SJSA1 (cell line): ENCODE measurements around the gene MYH13. TPM values are rescaled to one million over a fixed set of nuclear protein-coding genes. Genes with fewer than 3 reads are reported as not detected.
"Not testable (repeated sequence)": the region's sequence is repeated elsewhere in the genome, so short reads cannot be mapped to it uniquely, and the experiment has no call there.

Experiments
- DNase-seq, 2 experiments: peaks; one replicate each; pipeline ENCODE4 v3.0.0-alpha.2; 2015 to 2020; ENCODE audit warnings: low spot score in 2 of 2, low read depth in 1 of 2
- H3K27ac ChIP-seq: fragments of 250-450 bp; sonication (Bioruptor Pico); 2 replicates; pipeline ENCODE4 v1.5.1; 2020; ENCODE audit warnings: mild to moderate bottlenecking, moderate library complexity
- H3K27me3 ChIP-seq: fragments of 250-450 bp; sonication (Bioruptor Pico); replicated peaks from 2 replicates; pipeline ENCODE4 v1.5.1; 2020; ENCODE audit warnings: mild to moderate bottlenecking, moderate library complexity
- H3K36me3 ChIP-seq: fragments of 250-450 bp; sonication (Bioruptor Pico); 2 replicates; pipeline ENCODE4 v1.5.1; 2020; ENCODE audit warnings: mild to moderate bottlenecking
- H3K4me1 ChIP-seq: fragments of 250-450 bp; sonication (Bioruptor Pico); replicated peaks from 2 replicates; pipeline ENCODE4 v1.6.1; 2021; ENCODE audit warnings: mild to moderate bottlenecking
- H3K4me3 ChIP-seq: fragments of 250-450 bp; sonication (Bioruptor Pico); 2 replicates; pipeline ENCODE4 v1.5.1; 2020; ENCODE audit warnings: mild to moderate bottlenecking
- H3K9me3 ChIP-seq: fragments of 250-450 bp; sonication (Bioruptor Pico); replicated peaks from 2 replicates; pipeline ENCODE4 v1.5.1; 2020; ENCODE audit warnings: mild to moderate bottlenecking
- total RNA-seq: library from RNA; depleted of rRNA; stranded (reverse); fragments of >200 nt; shearing (Covaris generic); gene quantifications from 2 replicates; pipeline ENCODE4 v1.2.3, GENCODE V29; 2014

The MYH13 gene
- total RNA-seq, 1 experiment from 2014 or later = not detected

DNA sequence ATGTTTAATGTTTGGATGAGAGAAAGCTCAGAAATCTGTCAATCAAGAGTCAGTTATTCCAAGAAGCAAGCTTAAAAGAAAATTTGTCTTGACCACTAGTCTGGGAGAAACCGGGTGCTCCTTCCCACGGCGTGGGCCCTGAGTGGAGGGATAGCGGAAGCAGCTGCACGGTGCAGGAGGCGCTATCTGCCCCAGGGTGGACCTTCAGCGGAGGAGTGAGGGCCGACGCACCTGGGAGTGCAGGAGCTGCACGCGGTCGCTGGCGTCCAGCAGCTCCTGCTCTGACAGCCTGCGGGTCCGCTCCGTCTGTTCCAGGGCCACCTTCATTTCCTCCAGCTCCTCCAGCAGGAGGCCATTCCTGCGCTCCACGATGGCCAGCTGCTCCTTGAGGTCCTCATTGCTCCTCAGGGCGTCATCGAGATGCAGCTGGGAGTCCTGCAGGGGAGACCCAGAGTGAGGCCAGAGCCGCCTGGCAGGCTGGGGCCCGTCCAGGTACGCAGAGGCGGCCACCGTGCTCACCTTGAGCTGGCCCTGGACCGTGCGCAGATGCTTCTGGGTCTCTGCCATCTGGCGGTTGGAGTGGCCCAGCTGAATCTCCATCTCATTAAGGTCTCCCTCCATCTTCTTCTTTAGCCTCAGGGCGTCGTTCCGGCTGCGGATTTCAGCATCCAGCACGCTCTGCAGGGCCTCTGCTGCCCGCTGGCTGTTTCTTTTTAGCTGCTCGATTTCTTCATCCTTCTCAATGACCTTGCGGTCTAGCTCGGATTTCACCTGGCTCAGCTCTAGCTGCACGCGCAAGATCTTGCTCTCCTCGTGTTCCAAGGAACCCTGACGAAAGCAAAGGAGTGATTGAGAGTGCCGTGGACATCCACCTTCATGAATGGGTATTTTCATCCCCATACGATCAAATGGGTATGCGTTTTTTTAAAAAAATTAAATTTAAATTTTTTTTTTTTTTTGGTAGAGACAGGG lies 63.5 kb downstream of the MYH13 start:
- Histone ChIP-seq H3K4me1 (no peaks in the 10 kb centered on the region), H3K27me3 (no peaks in the 10 kb centered on the region), H3K27ac (no peak overlapping the region), H3K9me3 (no peaks in the 10 kb centered on the region), H3K36me3 (no peaks in the 10 kb centered on the region), H3K4me3 (no peak overlapping the region)
- DNase-seq = no peak

DNA sequence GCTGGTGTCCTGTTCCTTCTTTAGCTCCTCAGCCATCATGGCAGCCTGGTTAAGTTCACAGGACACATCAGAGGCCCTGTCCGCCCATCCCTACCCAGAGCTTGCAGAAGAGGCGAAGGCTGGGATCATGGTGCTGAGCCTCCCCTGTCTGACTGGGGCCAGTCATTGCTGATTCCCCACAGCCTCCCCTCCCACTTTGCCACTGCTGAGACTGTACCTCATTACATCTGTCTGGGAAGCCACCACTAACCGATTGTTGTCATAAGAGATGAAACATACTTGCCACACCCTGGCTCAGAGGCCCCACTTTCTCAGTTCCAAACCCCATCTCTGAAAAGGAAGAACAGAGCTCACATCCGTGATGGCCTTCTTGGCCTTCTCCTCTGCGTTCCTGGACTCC lies 66.2 kb downstream of the MYH13 start:
- no peaks in the 10 kb centered on the region for H3K9me3 ChIP-seq
- H3K4me1 ChIP-seq = no peaks in the 10 kb centered on the region
- no peaks in the 10 kb centered on the region for H3K36me3 ChIP-seq
- no peaks in the 10 kb centered on the region for H3K27me3 ChIP-seq
- no peak overlapping the region for H3K4me3 ChIP-seq
- H3K27ac ChIP-seq = no peak overlapping the region
- DNase-seq = no peak

DNA sequence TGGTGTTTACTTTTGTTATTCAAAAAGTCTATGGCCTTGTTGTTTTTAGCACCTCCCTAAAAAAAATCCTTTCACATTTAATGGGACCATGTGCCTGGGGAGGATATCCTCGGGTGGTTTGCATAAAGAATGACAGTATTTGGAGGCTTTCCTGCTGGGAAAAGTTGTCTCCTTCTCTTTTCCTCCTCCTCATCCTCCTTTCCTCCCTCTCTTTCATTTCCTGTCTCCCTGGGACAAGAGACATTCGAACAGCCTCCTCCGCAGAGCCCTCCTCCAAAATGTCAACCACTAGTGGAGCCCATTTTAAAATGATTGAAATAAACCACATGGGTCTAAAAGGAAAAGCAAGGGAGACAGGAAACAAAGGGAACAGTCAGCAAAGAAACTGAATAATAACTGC lies 67.4 kb downstream of the MYH13 start:
- Histone ChIP-seq H3K27me3 (no peaks in the 10 kb centered on the region), H3K27ac (no peak overlapping the region), H3K9me3 (no peaks in the 10 kb centered on the region), H3K4me3 (no peak overlapping the region), H3K4me1 (no peaks in the 10 kb centered on the region), H3K36me3 (no peaks in the 10 kb centered on the region)
- no peak for DNase-seq

- H3K4me1 ChIP-seq = no peaks in the 10 kb centered on the region
- DNase-seq = no peak
- H3K27ac ChIP-seq = no peak overlapping the region
- H3K9me3 ChIP-seq = no peaks in the 10 kb centered on the region
- no peaks in the 10 kb centered on the region for H3K36me3 ChIP-seq
- H3K4me3 ChIP-seq = no peak overlapping the region
- no peaks in the 10 kb centered on the region for H3K27me3 ChIP-seq
These were observed 68.0 kb downstream of the MYH13 start for GRCh38 chr17:10304758-10305300.

DNA sequence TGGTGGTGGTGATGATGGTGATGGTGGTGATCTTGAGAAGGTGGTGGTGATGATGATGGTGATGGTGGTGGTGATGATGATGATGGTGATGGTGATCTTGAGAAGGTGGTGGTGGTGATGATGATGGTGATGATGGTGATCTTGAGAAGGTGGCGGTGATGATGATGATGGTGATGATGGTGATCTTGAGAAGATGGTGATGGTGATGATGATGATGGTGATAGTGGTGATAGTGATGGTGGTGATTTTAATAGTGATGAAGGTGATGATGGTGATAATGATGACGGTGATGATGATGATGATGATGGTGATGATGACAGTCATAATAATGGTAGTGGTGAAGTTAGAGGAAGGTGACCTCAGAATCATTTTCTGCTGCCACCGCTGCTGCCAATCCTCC lies 75.1 kb downstream of the MYH13 start:
- Histone ChIP-seq H3K4me3 (no peak overlapping the region), H3K36me3 (no peaks in the 10 kb centered on the region), H3K27me3 (no peaks in the 10 kb centered on the region), H3K4me1 (no peaks in the 10 kb centered on the region; the same call in 1 of the 2 replicates), H3K9me3 (no peaks in the 10 kb centered on the region), H3K27ac (no peak overlapping the region)
- no peak for DNase-seq

- peaks cover 10% of the 10 kb centered on the region for H3K4me1 ChIP-seq
- peak in 1 of 2 experiments; percentile 9 for DNase-seq
- H3K4me3 ChIP-seq = no peak overlapping the region
- H3K27ac ChIP-seq = no peak overlapping the region
- no peaks in the 10 kb centered on the region for H3K36me3 ChIP-seq
- H3K27me3 ChIP-seq = no peaks in the 10 kb centered on the region
- no peaks in the 10 kb centered on the region for H3K9me3 ChIP-seq
These were observed 77.0 kb downstream of the MYH13 start for GRCh38 chr17:10295728-10296343.

GRCh38 chr17:10294180-10294579 lies 78.6 kb downstream of the MYH13 start:
- H3K4me3 ChIP-seq = no peak overlapping the region
- DNase-seq = no peak
- H3K4me1 ChIP-seq = peaks cover 10% of the 10 kb centered on the region
- no peaks in the 10 kb centered on the region for H3K27me3 ChIP-seq
- no peaks in the 10 kb centered on the region for H3K36me3 ChIP-seq
- no peaks in the 10 kb centered on the region for H3K9me3 ChIP-seq
- H3K27ac ChIP-seq = no peak overlapping the region

- H3K27ac ChIP-seq = no peak overlapping the region
- no peaks in the 10 kb centered on the region for H3K9me3 ChIP-seq
- H3K27me3 ChIP-seq = no peaks in the 10 kb centered on the region
- H3K4me3 ChIP-seq = no peak overlapping the region
- no peaks in the 10 kb centered on the region for H3K36me3 ChIP-seq
- peak in 1 of 2 experiments; percentile 31 for DNase-seq
- peaks cover 10% of the 10 kb centered on the region for H3K4me1 ChIP-seq
These were observed 80.5 kb downstream of the MYH13 start for GRCh38 chr17:10292057-10292937.

DNA sequence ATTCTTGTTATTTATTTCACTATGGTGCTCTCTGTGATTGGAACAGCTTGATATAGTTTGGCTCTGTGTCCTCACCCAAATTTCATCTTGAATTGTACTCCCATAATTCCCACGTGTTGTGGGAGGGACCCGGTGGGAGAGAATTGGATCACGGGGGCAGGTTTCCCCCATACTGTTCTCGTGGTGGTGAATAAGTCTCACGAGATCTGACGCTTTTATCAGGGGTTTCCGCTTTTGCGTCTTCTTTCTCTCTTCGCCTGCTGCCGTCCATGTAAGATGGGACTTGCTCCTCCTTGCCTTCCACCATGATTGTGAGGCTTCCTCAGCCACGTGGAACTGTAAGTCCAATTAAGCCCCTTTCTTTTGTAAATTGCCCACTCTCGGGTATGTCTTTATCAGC lies 81.2 kb downstream of the MYH13 start:
- H3K27ac ChIP-seq, H3K9me3 ChIP-seq, DNase-seq, H3K4me3 ChIP-seq, H3K36me3 ChIP-seq, H3K27me3 ChIP-seq: not testable (repeated sequence)
- H3K4me1 ChIP-seq = peaks cover 10% of the 10 kb centered on the region

DNA sequence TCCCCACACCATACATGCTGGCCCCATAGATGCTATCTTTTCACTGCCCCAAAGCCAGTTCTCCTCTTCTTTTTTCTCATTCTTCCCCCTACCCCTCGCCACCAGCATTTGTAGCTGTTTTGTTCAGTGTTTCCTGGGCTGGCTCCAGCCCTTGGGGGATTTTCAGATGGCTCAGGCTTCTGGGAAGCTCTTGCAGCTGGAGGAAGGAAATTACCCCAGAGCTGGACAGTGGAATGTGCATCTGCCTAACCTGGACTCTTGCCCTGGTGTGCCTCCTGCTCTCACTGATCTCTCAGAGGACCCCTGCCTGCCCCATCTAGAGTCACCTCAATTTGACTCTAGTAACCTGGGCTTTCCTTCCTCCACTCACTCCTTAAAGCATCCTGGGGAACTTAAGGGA lies 82.8 kb downstream of the MYH13 start:
- H3K36me3 ChIP-seq = no peaks in the 10 kb centered on the region
- no peak overlapping the region for H3K4me3 ChIP-seq
- no peaks in the 10 kb centered on the region for H3K9me3 ChIP-seq
- peaks cover 10% of the 10 kb centered on the region for H3K4me1 ChIP-seq
- DNase-seq = no peak
- no peaks in the 10 kb centered on the region for H3K27me3 ChIP-seq
- H3K27ac ChIP-seq = no peak overlapping the region

DNA sequence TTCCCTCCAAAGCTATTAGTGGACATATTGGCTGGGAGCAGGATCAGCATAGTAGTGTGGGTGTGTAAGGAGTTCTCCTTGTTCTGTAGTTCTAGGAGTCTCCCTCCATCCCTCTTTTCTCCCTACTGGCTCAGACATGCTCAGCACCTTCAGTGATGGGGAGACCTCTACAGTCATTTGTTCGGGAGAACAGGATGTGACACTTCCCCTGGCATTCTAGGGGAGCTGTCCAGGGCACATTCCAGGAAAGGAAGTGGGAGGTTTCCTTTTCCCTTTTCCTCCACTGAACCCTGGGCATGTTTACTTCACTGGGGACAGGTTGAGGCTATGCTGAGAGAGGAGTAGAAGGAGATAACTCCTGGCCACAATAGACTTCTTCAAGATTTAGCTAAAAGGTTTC lies 86.5 kb downstream of the MYH13 start:
- Histone ChIP-seq H3K27me3 (no peaks in the 10 kb centered on the region), H3K36me3 (no peaks in the 10 kb centered on the region), H3K4me3 (no peak overlapping the region), H3K27ac (no peak overlapping the region), H3K9me3 (no peaks in the 10 kb centered on the region), H3K4me1 (no peaks in the 10 kb centered on the region)
- DNase-seq = no peak

DNA sequence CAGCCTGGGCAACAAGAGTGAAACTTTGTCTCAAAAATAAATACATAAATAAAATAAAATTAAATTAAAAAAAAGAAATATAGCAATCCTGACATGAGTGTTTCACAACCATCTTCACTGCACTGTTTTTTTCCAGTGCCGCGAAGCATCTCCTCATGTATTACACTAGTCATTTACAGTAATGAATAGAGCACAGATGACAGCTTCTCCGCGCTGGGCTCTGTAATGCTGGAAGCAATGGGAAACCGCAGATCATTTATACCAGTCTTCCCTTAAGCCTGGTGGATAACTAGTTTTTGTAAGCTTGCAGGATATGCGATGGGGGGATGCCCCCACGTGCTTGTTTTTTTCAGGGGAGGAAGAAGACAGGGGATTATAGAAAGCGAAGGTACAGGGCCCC lies 86.9 kb downstream of the MYH13 start:
- Histone ChIP-seq H3K27me3 (no peaks in the 10 kb centered on the region), H3K36me3 (no peaks in the 10 kb centered on the region), H3K4me3 (no peak overlapping the region), H3K4me1 (no peaks in the 10 kb centered on the region), H3K27ac (no peak overlapping the region), H3K9me3 (no peaks in the 10 kb centered on the region)
- DNase-seq = no peak

DNA sequence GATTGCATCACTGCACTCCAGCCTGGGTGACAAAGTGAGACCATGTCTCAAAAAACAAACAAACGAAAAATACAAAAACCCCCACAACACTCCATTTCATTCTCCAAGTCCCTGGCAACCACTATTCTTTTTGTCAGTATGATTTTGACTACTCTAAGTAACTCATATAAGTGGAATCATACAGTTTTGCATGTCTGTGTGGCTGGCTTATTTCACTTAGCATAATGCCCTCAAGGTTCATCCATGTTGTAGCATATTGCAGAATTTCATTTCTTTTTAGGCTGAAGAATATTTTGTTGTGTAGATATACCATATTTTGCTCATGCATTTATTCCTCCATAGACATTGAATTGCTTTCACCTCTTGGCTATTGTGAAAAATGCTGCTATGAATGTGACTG lies 92.7 kb downstream of the MYH13 start:
- H3K4me3 ChIP-seq = no peak overlapping the region
- no peaks in the 10 kb centered on the region for H3K36me3 ChIP-seq
- DNase-seq = no peak
- no peaks in the 10 kb centered on the region for H3K9me3 ChIP-seq
- H3K27me3 ChIP-seq = no peaks in the 10 kb centered on the region
- no peaks in the 10 kb centered on the region for H3K4me1 ChIP-seq
- no peak overlapping the region for H3K27ac ChIP-seq
